ENCODE data around the gene RBM20.
"Not testable (repeated sequence)": the region's sequence is repeated elsewhere in the genome, so short reads cannot be mapped to it uniquely, and the experiment has no call there.

The RBM20 gene

DNA sequence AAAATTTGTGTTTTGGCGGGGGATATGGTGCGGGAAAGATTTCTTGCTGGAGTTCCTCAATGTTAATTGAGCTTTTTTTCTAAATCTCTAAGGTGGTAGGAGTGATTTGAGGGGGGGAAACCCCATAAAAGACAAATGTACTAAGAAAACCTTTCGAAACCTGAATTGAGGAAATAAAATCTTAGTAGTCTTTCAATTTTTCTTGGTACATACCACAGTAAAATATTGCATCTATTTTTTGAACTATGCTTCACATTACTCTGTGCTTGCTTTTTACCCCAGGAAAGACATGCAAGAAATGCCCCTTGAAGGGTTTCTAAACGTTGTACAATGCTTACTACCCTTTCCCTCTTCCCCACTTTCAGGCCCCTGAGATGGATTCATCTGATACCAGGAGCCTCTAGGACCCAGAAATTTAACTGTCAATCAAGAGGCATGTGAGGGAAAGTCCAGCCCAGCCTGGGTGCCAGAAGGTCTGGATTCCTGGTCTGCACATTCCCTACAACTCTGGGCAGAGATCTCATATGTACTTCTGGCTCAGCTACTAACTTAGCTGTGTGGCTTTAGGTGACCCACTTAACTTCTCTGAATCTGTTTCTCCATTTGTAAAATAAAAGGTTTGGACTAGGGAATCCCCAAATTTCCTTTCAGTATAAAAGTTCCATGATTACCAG, 221.8 kb downstream of the RBM20 start:
- DNase-seq (ENCODE audit: low read depth in 2 of 2, low spot score in 1 of 2) = no peak

DNA sequence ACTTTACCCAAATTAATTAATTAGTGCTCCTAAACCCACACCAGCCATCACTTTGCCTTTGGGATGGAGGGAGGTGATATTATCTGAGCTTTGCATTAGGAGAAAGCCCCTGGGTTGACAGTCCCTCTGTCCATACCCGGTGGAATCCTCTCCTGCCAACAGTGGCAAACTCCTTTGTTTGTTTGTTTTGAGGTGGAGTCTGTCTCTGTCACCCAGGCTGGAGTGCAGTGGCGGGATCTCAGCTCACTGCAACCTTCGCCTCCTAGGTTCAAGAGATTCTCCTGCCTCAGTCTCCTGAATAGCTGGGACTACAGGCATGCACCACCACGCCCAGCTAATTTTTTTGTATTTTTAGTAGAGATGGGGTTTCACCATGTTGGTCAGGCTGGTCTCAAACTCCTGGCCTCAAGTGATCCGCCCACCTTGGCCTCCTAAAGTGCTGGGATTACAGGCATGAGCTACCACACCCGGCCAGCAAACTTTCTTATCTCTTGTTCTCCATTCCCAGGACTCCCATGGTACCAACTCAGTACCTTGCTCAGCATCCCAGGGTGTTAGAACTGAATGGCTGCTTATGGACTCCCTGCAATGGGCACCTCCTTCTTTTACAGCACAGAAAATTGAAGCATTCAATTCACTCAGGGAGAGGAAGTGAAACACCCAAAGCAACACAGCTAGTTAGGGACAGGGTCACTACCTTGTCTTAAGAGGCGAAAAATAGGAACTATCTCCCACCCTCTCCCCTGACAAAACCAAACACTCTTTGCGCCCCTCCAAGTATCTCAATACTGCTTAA, 223.1 kb downstream of the RBM20 start:
- not testable (repeated sequence) for DNase-seq (ENCODE audit: low read depth in 2 of 2, low spot score in 1 of 2)

DNA sequence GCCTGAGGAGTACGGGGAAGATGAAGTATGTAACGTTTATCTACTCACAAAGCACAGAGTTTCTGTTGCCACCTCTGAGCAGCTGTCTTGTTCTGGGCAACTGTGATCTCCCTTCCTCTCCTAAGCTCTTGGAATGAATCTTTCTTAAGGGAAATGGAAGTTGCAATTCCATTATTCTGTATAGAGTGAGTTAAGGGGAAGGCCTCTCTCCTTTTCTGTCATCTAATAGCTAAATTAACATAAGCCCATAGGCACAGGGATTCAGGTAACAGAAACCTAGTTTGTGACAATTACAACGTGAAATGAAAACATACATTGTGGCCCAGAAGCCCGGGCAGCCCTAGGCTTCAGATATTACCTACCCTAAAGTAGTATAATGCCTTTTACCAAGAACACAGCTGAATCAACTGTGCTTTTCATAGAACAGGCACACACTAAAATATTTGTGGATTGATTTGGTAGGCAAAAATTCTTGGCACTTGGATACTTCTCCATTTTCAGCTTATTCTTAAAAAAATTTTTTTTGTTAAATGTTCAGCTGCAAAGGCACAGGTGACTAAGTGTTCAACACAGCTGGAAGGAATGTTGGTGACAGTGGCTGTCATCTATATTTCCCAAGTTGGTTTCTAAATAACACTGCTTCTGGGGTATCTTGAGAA, 223.8 kb downstream of the RBM20 start:
- no peak for DNase-seq (ENCODE audit: low read depth in 2 of 2, low spot score in 1 of 2)

DNA sequence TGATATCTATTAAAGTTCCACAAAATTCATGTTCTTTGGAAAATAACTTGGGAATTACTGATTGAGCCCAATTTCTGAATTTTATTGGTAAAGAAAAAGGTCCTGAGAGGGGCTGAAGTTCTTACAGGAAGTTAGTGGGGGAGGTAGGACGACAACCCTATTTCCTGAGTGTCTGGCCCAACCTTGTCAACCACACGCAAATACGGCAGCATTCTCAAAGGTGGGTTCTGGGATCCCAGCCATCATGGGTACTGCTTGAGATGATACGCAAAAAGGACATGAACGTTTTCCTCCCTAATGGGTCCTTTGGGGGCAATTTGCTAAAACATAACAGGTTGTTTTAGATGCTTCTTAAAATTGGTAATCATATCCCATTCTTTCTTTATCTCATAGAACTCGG, 224.8 kb downstream of the RBM20 start:
- DNase-seq (ENCODE audit: low read depth in 2 of 2, low spot score in 1 of 2) = no peak

DNA sequence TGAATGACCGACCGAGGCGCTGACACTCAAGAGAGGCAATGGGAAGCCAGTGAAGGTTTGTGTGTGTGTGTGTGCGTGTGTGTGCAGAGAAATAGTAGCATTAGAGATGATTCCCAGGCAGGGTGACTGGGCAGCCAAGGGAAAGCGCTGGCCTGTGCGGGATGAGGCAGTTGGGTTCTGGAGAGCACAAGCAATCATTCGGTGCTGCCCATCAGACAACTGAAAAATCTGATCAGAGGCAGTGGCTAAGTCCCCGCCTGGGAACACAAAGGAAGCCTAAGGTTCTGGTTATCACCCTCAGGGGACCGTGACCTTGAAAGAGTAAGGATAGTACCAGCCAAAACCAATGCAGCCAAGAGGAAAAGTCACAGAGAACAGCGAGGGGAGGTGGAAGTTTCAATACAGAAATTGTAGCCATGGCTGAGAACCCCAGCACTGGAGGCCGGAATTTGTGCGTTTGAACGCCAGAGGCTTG, 226.7 kb downstream of the RBM20 start:
- no peak for DNase-seq (ENCODE audit: low read depth in 2 of 2, low spot score in 1 of 2)

DNA sequence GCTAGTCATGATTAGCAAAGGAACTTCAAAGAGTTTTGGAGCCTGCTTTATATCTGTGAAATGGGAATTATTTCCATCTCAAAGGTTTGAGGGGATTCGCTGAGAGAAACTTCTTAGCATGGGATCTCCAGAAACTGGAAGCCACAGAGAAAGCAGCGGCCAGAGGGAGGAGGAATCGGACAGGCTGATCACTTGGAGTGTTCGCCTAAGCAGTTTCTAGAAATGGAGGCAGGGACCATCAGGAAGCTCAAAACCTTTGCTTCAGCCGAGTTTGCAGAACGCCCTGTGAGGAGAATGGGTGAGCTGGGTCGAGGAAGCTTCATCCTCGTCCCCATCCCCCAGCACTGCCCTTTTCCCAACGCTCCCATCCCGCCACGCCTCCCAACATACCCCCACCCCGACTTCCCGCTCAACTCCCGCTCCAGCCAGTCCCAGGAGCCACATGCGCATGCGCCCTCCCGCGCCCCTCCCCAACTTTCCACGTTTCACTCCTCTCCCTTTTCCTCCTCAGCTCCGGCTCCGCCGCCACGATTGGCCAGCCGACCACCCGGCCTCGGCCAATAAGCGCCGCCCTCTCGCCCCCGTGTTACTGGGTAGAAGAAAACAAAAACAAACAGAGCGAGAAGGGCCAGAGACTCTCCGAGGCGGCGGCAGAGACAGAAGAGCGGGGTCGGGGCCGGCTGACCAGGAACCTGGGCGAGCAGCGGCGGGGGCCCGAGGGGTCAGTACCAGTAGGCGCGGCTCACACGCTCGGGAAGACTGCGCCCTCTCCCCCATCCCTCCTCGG, 227.4 kb downstream of the RBM20 start, which contains the start of gene PDCD4:
Gene PDCD4, plus strand, starts transcription at position 631 of the 787 bp plus-strand sequence. CDS start 4,100 bp downstream, outside the sequence.
- DNase-seq (ENCODE audit: low read depth in 2 of 2, low spot score in 1 of 2) = peak; percentile 82 to 91

DNA sequence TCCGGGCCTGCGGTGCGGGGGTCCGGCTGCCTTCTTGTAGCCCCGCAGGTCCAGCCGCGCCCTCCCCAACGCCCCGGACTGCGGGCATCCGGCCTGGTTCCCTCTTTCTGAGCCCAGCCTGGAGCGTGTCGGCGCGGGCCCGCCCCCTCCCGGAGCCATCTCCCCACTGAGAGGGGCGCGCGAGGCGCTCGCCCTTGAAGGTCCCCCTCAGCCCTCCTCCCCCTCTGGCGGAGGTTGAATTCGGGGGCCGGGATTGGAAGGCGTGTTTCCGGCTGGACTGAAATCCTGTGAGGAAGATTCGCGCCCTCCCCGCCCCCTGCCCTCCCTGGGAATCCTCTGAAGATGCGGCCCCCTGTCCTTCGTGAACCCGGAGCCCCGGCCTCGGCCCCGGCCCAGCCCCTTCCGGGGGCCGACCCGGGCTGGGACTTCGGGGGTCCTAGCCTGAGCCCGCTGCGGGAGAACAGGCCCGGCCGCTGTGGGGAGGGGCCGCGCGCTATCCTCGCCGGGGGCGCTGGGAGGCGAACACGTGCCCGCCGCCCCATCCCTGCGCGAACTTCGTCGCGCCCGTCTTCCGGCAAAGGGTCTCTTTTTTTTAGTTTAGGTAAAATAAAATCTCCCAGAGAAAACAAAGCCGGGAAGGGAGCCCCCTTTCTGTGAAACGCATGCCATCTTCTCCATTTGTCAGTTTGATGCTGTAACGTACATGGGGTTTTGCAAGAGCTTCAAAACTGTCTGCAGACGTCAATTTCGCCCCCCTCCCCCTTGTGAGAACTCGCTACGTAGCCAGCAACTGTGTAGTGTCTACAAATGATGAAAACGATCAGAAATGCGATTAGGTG, 228.2 kb downstream of the RBM20 start:
- DNase-seq (ENCODE audit: low read depth in 2 of 2, low spot score in 1 of 2) = peak in 1 of 2 donors; percentile 53

DNA sequence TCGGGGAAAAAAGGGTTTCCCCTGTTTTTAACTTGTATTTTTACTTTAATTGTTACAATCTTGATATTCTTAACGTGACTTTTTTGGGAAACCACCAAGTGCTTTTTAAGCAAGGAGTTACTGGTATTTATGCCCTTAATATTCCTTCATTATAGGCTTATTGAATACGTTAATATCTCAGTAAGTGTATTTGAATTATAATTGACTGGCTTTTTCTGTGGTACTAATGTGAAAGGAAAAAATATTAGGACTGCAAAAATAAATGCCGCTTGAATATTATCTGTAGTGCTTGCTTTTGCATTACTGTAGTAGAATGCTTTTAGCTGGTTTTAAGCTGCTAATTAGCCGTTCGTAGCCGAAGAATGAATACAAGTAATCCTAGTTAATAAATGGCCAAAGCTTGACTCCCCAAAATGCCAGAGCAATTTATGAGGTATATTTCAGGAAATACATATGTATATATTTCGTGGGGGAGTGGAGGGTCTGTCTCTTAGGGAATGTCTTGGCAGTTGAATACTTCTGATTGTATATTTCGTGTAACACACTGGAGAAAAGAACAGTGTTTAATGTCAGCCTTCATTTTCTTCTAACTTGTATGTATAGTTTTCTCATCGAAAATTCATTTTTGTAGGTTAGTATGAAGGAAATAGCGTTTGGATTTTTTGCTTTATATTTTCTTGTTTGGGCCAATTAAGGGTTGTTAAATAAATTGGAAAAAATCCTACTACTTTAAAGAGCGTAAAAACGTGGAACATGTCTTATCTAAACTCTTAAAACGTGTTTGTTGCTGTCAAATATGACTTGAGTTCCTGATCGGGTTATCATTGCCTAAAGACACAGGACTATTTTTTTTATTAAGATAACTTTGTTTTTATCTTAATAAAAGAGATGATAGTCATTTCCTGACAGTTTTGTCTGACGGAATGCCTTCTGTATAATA, 229.1 kb downstream of the RBM20 start:
- no peak for DNase-seq (ENCODE audit: low read depth in 2 of 2, low spot score in 1 of 2)

DNA sequence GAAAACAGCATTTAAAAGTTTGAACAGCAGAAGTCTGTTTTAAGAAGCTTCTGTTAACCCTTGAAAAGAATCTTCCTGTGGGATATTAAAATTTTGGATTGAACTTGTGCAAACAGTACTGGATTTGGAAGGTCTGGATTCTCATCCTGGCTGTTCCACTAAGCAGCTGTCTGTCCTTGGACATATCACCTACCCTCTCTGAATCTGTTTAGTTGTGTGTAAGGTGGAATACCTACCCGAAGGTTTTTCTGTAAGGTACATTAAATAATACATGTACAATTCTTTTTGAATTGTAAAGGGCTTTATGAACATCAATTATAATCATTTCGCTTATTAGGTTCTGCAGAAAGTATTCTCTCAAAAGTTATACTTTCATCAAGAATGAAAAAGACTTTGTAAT, 229.8 kb downstream of the RBM20 start:
- DNase-seq (ENCODE audit: low read depth in 2 of 2, low spot score in 1 of 2) = no peak

DNA sequence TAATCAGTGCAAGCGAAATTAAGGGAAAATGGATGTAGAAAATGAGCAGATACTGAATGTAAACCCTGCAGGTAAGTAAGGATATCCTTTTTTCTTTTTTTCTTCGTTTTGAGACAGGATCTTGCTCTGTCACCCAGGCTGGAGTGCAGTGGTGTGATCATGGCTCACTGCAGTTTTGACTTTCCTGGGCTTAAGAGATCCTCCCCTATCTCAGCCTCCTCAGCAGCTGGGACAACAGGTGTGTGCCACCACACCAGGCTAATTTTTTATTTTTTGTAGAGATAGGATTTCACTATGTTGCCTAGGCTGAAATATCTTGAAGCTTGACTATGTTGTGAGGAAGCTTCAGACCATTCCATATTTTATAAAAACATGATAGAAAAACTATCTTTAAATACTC, 231.9 kb downstream of the RBM20 start:
- DNase-seq (ENCODE audit: low read depth in 2 of 2, low spot score in 1 of 2) = no peak

DNA sequence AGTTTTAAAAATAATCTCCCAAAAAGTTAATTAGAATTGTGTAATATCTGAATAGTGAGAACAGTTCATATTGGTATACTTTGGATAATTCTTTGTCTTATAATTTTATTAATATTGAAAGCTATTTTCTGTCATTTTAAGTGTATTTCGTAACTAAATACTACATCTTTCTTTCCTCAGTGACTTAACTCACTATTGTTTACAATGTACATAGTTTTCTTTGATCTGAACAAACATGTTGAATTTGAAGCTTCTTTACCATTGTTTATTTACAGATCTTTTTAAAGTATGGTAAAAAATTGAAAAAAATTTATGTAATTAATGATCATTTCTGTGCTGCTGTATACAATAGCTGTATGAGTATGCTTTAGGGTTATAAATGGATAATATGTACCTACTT, 232.7 kb downstream of the RBM20 start:
- no peak for DNase-seq (ENCODE audit: low read depth in 2 of 2, low spot score in 1 of 2)

DNA sequence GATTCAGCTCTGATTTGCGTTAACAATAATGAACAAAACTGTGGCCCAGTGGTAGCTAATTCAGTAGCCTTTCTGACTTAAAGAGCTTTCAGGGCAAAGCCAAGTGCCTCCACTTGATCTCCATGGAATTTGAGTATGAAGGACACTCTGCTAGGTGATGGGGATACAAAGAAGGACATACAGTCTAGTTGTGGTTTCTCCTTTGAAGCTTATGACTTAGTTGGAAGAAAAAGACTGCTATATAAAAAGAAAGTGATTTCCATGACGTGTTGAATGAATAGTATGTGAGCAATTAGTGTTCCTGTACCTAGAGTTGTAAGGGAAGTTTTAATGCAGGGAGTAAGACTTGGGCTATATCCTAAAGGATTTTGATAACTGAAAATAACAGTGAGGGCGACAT, 235.9 kb downstream of the RBM20 start:
- DNase-seq (ENCODE audit: low read depth in 2 of 2, low spot score in 1 of 2) = no peak

DNA sequence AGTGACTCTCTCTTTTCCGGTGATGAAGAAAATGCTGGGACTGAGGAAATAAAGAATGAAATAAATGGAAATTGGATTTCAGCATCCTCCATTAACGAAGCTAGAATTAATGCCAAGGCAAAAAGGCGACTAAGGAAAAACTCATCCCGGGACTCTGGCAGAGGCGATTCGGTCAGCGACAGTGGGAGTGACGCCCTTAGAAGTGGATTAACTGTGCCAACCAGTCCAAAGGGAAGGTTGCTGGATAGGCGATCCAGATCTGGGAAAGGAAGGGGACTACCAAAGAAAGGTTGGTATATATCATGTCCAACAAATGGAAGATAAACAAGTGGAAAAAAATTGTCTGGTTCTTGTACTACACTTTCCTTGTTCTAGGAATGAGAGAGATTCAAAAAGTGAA, 237.1 kb downstream of the RBM20 start:
- no peak for DNase-seq (ENCODE audit: low read depth in 2 of 2, low spot score in 1 of 2)

DNA sequence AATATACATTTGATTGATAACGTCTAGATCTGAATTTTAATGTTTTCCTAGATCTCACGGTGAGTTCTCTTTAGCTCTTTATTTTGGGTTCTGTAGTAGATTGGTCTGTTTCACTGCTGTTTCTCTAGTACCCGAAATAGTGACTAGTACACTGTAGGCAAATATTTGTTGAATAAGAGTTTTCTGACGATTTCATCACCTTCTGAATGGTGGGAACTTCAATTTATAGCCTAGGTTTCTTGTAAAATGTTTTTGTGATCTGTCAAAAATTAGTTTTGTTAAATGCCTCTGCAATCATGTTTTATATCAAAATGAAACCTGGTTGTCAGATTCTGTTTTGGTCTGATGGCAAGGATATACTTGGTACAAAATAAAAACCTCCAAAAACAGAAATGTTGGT, 237.8 kb downstream of the RBM20 start:
- DNase-seq (ENCODE audit: low read depth in 2 of 2, low spot score in 1 of 2) = no peak

DNA sequence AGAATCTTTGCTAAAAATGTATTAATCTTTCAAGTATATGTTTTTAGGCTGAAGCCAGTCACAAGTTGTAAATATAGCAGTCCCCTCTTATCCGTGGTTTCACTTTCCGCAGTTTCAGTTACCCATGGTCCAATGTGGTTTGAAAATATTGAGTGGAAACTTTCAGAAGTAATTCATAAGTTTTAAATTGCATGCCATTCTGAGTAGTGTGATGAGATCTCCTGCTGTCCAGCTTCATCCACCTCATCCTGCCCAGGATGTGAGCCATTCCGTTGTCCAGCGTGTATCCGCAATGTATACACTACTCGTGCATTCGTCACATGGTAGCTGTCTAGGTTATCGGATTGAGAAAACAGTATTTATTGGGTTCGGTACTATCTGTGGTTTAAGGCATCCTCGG, 239.8 kb downstream of the RBM20 start:
- DNase-seq (ENCODE audit: low read depth in 2 of 2, low spot score in 1 of 2) = no peak

DNA sequence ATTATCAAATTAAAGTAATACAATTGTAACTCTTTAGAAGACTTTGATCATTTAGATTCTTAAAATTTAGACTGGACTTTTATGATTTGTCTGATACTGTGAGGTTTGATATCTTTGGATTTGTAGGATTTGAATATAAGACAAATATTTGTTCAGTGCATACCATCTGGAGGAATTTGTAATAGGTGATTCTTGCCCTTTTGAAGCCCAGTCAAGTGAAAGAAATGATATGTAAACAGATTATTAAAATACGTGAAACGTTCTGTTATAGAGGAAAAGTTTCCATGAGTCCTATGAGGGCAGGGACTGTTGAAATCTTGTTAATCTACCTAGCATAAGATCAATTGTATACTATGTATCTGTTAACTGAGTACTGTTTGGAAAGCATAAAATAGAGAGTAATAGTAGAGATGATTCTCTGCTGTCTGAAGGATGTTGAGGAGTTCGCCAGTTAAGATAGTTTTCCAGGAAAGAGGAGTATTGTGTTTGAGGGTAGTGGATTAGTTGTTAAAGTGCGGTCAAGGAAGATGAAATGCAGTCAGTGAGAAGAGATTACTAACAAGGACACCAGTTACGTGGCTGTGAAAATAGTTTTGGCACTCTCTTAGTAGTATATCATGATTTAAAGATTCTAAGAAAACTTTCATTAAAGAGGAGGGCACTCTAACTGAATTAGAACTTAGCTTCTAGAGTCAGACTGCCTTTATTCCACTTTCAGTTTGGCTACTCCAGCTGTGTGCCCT, 242.0 kb downstream of the RBM20 start:
- no peak for DNase-seq (ENCODE audit: low read depth in 2 of 2, low spot score in 1 of 2)

DNA sequence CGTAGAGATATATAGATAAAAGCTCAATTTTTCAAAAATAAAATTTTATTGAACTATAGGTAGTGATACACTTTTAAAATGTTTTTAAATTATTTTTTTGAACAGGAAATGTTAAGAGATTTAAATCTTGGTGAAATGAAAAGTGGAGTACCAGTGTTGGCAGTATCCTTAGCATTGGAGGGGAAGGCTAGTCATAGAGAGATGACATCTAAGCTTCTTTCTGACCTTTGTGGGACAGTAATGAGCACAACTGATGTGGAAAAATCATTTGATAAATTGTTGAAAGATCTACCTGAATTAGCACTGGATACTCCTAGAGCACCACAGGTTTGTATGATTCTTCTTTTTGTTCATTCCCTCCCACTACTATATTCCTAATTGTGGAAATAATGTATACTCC, 243.4 kb downstream of the RBM20 start:
- no peak for DNase-seq (ENCODE audit: low read depth in 2 of 2, low spot score in 1 of 2)
